ENCODE data around the gene RPS2.
"Not testable (repeated sequence)": the region's sequence is repeated elsewhere in the genome, so short reads cannot be mapped to it uniquely, and the experiment has no call there.

Gene RPS2

DNA sequence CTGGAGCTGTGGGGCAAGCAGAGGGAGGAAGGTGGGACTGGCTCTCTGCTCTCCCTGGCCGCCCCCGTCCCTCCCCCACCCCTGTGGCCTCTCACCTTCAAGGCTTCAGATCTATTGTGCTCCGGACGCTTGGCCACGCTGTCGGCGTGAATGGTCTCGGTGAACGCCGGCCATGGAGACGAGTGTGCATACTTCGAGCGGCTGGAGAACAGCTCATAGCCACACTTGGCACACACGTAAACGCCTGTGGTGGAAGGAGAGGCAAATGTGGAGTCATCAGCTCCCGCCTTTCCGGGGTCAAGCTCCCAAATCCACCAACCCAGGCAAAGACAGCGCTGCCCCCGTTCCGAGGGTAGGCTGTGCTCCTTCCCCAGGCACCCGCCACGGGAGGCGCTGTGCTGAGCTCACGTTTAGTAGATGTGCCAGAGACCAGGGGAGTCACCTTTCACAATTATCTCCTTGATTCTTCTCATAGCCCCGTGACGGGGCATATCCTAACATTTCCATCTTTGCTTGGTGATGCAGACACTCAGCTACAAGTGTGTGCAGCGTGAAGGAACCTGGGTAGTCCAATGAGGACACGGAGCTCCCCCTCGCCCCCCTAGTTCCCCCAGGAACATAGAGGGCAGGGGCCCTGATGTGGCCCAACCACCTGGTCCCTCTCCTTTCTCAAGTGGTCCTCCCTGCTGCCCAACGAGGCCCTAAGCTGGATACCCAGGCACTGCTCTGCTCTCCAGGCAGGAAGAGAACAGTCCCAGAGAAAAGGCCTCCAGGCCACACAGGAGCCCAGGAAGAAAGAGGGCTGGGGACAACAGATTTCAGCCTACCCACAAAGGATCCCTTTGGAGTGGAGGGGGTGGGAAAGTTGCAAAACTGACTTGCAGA, 23.2 kb downstream of the RPS2 start:
- no peak for DNase-seq

DNA sequence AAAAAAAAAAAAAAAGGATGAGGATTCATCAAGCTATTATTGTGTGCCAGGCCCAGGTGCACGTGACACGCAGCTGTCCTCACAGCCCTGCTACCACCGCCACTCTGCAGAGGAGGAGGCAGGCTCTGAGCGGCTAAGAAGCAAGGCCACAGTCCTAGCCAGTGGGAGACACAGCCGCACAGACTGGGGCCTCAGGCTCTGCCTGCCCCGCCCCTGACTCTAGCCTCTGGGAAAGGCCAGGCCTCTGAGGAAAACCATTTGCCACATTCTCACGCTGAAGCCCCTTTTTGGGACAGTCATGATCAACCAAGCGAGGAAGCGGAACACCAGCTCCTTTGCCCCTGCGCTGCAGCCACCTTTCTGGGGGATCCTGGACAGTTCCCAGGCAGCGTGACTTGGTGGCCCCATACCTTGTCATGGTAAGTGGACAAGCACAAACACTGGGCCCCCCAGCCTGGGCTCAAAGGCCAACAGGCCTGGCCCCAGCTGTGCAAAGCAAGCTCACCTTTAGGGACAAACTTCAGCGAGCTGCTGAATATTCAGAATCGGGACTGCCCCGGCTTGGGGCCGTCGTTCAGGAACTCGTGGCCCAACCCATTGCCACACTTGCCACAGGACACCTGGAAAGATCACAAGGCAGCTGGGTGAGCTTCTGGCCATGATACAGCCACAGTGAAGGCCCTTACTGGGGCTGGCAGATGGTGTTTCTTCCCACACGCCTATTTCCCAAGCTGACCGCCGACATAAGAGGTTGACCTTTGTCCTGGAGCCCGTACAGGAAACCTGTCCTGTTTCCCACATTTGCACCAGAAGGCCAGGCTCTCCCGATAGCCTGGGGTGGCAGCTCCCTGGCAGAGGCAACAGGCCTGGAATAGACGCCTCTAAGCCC, 24.1 kb downstream of the RPS2 start:
- no peak for DNase-seq

DNA sequence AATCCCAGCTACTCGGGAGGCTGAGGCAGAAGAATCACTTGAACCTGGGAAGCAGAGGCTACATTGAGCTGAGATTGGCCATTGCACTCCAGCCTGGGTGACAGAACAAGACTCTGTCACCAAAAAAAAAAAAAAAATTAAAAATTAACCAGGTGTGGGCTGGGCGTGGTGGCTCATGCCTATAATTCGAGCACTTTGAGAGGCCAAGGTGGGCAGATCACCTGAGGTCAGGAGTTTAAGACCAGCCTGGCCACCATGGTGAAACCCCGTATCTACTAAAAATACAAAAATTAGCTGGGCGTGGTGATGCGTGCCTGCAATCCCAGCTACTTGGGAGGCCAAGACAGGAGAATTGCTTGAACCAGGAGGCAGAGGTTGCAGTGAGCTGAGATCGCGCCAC, 24.8 kb downstream of the RPS2 start:
- not testable (repeated sequence) for DNase-seq

DNA sequence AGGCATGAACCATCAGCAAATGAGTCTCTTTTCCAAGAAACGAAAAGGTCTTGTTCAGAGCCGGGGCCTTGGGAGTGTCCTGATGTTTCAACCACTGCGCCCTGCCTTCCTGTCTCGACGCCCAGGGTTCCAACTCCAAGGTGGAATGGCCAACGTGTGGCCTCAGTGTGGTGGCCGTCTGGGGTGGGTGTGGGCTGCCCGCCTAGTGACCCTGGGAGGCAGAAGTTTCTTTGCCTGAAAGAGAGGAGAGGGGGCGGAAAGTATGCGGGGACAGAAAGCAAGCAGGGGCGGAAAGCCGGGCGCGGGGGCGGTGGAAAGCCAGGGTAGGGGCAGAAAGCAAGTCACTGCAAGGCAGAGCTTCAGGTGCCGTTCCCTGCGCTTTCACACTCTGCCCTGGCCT, 25.7 kb downstream of the RPS2 start:
- no peak for DNase-seq

DNA sequence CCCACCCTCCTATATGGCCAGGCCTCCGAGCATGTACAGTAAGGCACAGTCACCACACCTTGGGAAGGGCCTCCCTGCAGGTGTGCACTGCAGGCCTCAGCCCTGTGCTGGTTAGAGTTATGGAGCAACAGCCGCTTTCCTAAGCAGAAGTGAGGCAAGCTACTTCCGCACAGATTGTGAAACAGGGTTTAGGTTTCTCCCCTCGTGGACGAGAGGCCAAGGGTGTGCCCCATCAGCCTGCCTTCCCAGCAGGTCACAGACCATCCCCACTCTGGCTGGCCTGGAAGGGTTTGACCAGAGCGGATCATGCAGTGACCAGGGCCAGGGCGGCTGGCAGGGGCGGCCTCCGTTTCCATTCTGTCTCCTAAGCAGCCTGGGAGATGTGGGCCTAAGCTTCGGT, 26.3 kb downstream of the RPS2 start:
- DNase-seq: no peak

- no peak for DNase-seq
These were observed 27.6 kb downstream of the RPS2 start for GRCh38 chr16:1936945-1937479.

DNA sequence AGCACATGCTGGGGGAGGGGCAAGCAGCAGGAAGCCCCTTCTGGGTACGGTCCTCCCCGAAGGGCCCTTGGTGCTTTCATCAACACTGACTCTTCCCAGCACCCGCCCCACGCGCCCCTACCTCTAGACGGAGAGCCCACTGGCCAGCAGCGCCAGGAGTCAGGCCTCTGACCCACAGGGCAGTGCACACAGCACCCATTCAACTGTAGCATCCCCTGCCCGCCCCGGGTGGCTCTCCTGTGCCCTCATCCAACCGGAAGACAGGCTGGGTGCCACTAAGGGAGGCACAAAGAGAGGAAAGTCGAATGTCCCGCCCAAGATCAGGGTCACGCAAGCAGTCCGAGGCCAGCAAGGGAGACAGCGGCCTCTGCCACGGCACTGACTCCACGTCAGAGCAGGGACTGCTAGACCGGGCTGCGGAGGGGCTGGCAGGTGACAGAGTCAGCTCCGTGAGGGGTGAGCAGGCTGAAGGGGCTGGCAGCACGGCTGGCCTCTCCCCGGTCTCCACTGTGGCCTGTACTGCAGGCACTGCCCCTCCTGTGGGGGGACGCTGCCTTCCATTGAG, 31.4 kb downstream of the RPS2 start:
- DNase-seq: no peak

GRCh38 chr16:1932050-1933028, 32.3 kb downstream of the RPS2 start:
- no peak for DNase-seq

DNA sequence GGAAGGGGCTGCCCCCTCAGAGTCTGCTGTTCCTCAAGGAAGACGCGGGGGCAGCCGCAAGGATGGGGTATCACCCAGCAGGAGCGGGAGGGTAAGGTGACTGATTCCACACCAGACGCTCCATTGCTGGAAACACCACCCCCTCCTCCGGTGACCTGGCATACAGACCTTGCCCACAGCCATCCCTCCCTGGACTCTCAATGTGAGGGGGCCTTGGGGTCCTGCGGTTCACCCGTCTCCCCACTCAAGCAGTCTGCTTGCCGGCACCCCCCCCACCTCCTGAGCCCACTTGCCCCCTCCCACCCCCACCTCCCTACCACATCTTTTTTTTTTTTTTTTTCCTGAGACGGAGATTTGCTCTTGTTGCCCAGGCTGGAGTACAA, 34.3 kb downstream of the RPS2 start:
- no peak for DNase-seq

DNA sequence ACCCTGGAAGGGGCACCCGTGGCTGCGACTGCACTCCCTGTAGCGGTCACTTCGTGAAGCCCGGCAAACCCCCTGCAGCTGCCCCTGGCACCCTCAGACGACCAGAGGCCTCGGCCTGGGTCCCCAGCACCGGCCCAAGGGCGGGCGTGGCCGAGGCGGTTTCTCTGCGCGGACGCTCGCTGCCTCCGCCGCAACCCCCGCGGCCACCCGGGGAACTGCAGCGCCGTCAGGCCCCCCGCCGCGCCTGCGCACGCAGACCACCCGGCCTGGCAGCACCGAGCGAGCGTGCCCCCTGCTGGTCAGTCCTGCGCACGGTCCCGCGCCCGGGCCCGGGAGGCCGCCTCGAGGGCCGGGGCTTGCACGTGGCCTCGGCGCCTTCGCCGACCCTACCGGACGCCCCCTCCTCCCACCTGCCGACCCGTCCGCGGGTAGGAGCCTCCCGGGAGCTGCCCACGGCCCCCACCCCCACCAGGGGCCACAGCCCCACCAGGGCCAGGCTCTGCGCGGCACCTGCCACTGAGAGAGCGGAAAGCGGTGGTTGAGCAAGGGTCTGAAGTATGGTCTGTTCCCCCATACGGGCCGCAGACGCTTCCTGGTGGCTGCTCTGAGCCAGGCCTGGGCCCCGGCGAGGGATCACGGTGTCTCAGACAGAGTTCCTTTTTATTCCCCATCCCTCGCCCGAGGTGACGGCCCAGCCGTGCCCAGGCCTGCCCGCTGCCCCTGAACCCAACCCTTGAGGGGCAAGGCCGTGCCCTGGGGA, 34.9 kb downstream of the RPS2 start:
- DNase-seq: peak; percentile 41

GRCh38 chr16:1929105-1929504, 35.5 kb downstream of the RPS2 start:
- DNase-seq: no peak

- DNase-seq: no peak
These were observed 38.4 kb downstream of the RPS2 start for GRCh38 chr16:1926271-1926670.

- DNase-seq: no peak
These were observed 40.5 kb downstream of the RPS2 start for GRCh38 chr16:1924095-1924494.

- DNase-seq: no peak
These were observed 41.2 kb downstream of the RPS2 start for GRCh38 chr16:1923299-1924034.

DNA sequence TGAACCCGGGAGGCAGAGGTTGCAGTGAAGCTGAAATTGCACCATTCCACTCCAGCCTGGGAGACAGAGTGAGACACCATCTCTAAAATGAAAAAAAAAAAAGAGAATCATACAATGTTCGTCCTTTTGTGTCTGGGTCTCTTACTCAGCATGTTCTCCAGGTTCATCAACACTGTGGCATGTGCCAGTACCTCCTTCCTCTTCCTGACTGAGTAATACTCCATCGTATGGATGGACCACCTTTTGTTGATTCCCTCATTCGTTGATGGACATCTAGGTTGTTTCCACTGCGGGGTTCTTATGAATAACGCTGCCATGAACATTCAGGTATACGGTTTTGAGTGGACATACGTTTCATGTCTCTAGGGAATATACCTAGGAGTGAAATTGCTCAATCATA, 42.3 kb downstream of the RPS2 start:
- DNase-seq: no peak

- DNase-seq: no peak
These were observed 43.9 kb downstream of the RPS2 start for GRCh38 chr16:1920727-1921171.

- not testable (repeated sequence) for DNase-seq
These were observed 44.5 kb downstream of the RPS2 start for GRCh38 chr16:1920122-1920521.

DNA sequence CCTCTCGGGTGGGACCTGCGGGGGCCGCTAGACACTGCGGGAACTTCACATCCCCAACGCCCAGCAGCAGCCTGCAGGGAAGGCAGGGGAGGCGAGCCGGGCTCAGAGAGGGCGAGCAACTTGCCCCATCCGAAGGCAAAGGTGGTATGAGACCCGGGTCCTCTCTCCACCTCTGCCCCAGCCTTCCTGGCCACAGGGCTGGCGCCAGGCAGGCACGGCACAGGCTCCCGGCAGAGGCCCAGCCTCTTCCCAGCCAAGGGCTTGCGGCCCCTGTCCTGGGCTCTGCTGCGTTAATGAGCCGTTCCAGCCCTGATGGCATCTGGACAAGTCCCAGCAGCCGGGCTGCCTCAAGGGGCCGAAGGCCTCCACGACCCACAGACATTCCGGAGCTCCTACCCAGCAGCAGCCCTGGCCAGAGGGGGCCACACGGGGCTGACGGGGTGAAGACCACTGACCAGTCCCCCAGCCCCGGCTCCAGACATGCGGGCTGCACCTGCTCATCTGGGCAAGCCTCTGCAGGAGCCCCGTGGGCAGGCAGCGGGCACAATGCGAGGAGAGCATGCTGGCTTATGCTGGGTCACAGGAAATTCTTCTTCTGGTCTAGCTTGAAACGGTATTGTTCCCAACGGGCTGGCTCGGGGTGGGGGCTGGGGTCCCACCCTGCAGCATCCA, 45.2 kb downstream of the RPS2 start:
- DNase-seq: no peak

DNA sequence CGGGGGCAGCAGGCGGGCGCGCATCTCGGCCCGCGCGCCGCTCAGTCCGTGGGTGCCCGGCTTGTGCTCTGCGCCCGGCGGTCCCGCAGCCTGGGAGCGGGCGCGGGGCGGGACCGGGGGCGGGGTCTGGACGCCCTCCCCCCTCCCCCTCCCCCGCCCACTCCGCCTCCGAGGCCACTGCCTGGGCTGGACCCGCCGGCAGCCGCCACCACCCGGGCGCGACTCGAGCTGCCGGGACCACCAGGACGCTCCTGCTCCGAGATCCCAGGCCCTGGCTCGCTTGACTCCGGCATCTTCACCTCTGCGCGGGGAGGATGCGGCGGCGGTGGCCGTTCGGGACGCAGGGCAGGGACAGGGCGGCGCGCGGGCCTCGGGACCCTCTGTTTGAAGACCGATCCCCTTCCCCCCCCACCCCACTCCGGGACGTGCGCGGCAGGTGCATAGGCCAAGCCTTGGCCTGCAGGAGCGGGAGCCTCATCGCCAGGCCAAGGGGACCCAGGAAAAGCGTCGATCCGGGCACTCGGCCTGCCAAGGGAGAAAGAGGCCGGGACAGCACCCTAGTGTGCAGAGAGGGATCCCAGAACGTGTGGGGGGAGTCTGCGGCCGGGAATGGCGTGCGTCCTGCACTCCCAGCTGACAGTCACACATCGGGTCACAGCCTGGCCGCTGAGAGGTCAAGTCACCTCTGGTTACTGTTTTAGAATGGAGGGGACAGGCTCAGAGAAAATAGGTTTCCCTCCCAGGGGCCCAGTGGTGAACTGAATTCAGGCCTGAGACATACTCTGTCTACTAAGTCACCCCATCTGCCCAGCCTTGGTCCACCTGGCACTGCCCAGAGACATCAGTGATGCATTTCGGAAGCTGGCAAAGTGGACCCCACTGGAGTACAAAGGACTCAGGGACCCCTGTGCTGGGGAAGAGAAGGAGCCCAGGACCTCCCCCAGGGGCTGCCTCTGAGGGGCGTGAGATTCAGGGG, 46.0 kb downstream of the RPS2 start, which contains the start of gene HS3ST6:
TSS of gene HS3ST6 (minus strand) at position 65 of the 976 bp plus-strand sequence. CDS start 92 bp downstream, outside the sequence.
- DNase-seq: no peak

Measured in DMS79 (cell line).